Transverse colon (tissue), 3 donors: ENCODE measurements around the gene MDFI.

Source experiments
- POLR2A ChIP-seq: fragments of 450-650 bp; IDR thresholded peaks from one replicate; pipeline ENCODE4 v1.6.1; 2016; ENCODE audit warnings: antibody characterized with exemption, mild to moderate bottlenecking, moderate library complexity
- POLR2AphosphoS5 ChIP-seq, 3 donors: sonication (generic); formaldehyde crosslinking; IDR thresholded peaks; one replicate each; pipeline ENCODE4 v1.6.1; 2016; ENCODE audit warnings: antibody characterized with exemption in 3 of 3

DNA sequence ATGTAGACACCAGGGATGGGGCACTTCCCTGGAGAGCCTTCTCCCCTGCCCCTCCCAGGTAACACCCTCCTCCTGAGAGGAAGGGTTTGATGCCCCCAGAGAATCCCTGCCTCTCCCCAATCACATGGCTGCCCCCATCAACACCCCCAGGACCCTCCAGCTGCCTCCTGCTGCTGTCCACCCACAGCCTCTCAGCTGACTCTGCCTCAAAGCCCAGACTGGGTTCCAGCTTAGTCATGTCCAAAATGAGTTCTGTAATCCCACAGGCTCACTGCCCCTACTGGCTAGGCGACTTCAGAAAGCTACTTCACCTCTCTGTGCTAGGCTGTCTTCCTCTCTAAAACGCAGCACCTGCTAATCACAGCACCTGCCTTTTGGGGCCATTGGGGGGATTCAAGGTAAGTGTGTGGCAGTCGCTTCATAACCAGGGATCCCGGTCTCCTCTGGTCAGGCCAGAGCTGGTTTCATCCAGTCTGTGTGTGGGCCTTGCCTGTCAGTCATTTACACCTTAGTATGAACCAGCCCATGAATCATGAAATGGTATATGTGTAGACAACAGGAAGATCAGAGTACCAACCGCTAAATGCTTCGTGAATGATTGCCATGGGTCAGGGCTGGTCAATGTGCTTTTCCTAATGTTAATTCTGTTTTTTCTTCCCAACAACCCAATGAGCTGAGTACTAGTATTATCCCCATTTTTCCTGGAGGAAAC lies 56.7 kb downstream of the MDFI start:
- TF ChIP-seq POLR2AphosphoS5 (IDR thresholded peaks at IDR 0.05) (no peak), POLR2A (no peak)
